H9 (cell line): ENCODE data around the gene ZNF407. TPM values are rescaled to one million over a fixed set of nuclear protein-coding genes. Genes with fewer than 3 reads are reported as not detected.

Experiments used
- DNase-seq: peaks from one replicate; pipeline ENCODE4 v3.0.0-alpha.2; 2017
- H2AFZ ChIP-seq: one replicate; pipeline ENCODE4 v1.6.1; 2013; ENCODE audit warnings: mild to moderate bottlenecking, low read length, control low read depth, moderate library complexity
- H2AK5ac ChIP-seq: 2 replicates; pipeline ENCODE4 v1.6.1; 2013; ENCODE audit warnings: low read length, control low read depth, mixed read lengths; ENCODE audit not compliant: insufficient read length
- H2BK120ac ChIP-seq: one replicate; pipeline ENCODE4 v1.6.1; 2013; ENCODE audit warnings: low read depth, mild to moderate bottlenecking, low read length, control low read depth, inconsistent platforms; ENCODE audit not compliant: poor library complexity, severe bottlenecking
- H2BK12ac ChIP-seq: 2 replicates; pipeline ENCODE4 v1.6.1; 2013; ENCODE audit warnings: low read length, control low read depth, mixed read lengths, low read depth; ENCODE audit not compliant: insufficient read length
- H2BK15ac ChIP-seq: 2 replicates; pipeline ENCODE4 v1.6.1; 2013; ENCODE audit warnings: low read depth, low read length, control low read depth
- H2BK20ac ChIP-seq: one replicate; pipeline ENCODE4 v1.6.1; 2013; ENCODE audit warnings: low read depth, mild to moderate bottlenecking, low read length, control low read depth, inconsistent platforms; ENCODE audit not compliant: poor library complexity, severe bottlenecking
- H2BK5ac ChIP-seq: 2 replicates; pipeline ENCODE4 v1.6.1; 2013; ENCODE audit warnings: low read length, control low read depth, mixed read lengths; ENCODE audit not compliant: insufficient read length
- H3K14ac ChIP-seq: 2 replicates; pipeline ENCODE4 v1.6.1; 2013; ENCODE audit warnings: low read length, control low read depth; ENCODE audit not compliant: insufficient read depth
- H3K18ac ChIP-seq: 2 replicates; pipeline ENCODE4 v1.6.1; 2013; ENCODE audit warnings: low read depth, mild to moderate bottlenecking, mixed read lengths, low read length, control low read depth; ENCODE audit not compliant: insufficient read length
- H3K23ac ChIP-seq: 2 replicates; pipeline ENCODE4 v1.6.1; 2013; ENCODE audit warnings: low read length, control low read depth, mixed read lengths, low read depth; ENCODE audit not compliant: insufficient read length
- H3K23me2 ChIP-seq: 2 replicates; pipeline ENCODE4 v1.6.1; 2013; ENCODE audit warnings: low read depth, mild to moderate bottlenecking, mixed read lengths, low read length, control low read depth; ENCODE audit not compliant: insufficient read length, poor library complexity, severe bottlenecking
- H3K27ac ChIP-seq: 2 replicates; pipeline ENCODE4 v1.5.1; 2013; ENCODE audit warnings: low read length, control low read depth, mixed read lengths, low read depth; ENCODE audit not compliant: insufficient read length
- H3K27me3 ChIP-seq: 2 replicates; pipeline ENCODE4 v1.6.1; 2013; ENCODE audit warnings: low read length, control low read depth, inconsistent platforms; ENCODE audit not compliant: insufficient read depth
- H3K4ac ChIP-seq: 2 replicates; pipeline ENCODE4 v1.6.1; 2013; ENCODE audit warnings: low read depth, mild to moderate bottlenecking, control low read depth, inconsistent platforms, low read length, moderate library complexity
- H3K4me1 ChIP-seq: 2 replicates; pipeline ENCODE4 v1.6.1; 2013; ENCODE audit warnings: low read length, control low read depth, inconsistent platforms; ENCODE audit not compliant: insufficient read depth
- H3K4me2 ChIP-seq: 2 replicates; pipeline ENCODE4 v1.6.1; 2013; ENCODE audit warnings: low read length, control low read depth, mixed read lengths; ENCODE audit not compliant: insufficient read length, insufficient read depth
- H3K56ac ChIP-seq: 2 replicates; pipeline ENCODE4 v1.6.1; 2013; ENCODE audit warnings: low read depth, mild to moderate bottlenecking, mixed read lengths, low read length, control low read depth; ENCODE audit not compliant: insufficient read length
- H3K79me1 ChIP-seq: 2 replicates; pipeline ENCODE4 v1.6.1; 2013; ENCODE audit warnings: low read depth, mild to moderate bottlenecking, moderate library complexity, low read length, control low read depth, inconsistent platforms; ENCODE audit not compliant: insufficient read depth, poor library complexity, severe bottlenecking
- H3K79me2 ChIP-seq: 2 replicates; pipeline ENCODE4 v1.6.1; 2013; ENCODE audit warnings: low read length, control low read depth, inconsistent platforms; ENCODE audit not compliant: insufficient read depth
- H3K9ac ChIP-seq: 2 replicates; pipeline ENCODE4 v1.6.1; 2013; ENCODE audit warnings: low read length, control low read depth, mixed read lengths; ENCODE audit not compliant: insufficient read length; ENCODE audit errors: extremely low read depth
- H3K9me3 ChIP-seq: one replicate; pipeline ENCODE4 v1.6.1; 2013; ENCODE audit warnings: low read depth, low read length, inconsistent platforms; ENCODE audit not compliant: control insufficient read depth
- H3T11ph ChIP-seq: one replicate; pipeline ENCODE4 v1.6.1; 2013; ENCODE audit warnings: mild to moderate bottlenecking, low read length, control low read depth, inconsistent platforms
- H4K20me1 ChIP-seq: one replicate; pipeline ENCODE4 v1.6.1; 2013; ENCODE audit not compliant: control insufficient read depth, insufficient read length, insufficient read depth
- H4K5ac ChIP-seq: 2 replicates; pipeline ENCODE4 v1.6.1; 2013; ENCODE audit warnings: low read depth, mild to moderate bottlenecking, mixed read lengths, low read length, control low read depth; ENCODE audit not compliant: insufficient read length
- H4K8ac ChIP-seq: replicated peaks from 2 replicates; pipeline ENCODE4 v1.6.1; 2013; ENCODE audit warnings: low read length, control low read depth, mixed read lengths, low read depth; ENCODE audit not compliant: insufficient read length
- H4K91ac ChIP-seq: 2 replicates; pipeline ENCODE4 v1.6.1; 2013; ENCODE audit warnings: low read depth, mild to moderate bottlenecking, moderate library complexity, mixed read lengths, low read length, control low read depth; ENCODE audit not compliant: insufficient read length
- H3K27ac Mint-ChIP-seq, 3 experiments: 2 replicates in 2 of 3; 3 replicates in 1 of 3; pipeline ENCODE4 v1.8.0; 2020 to 2021; ENCODE audit warnings: mixed read lengths in 3 of 3, mild to moderate bottlenecking in 1 of 3, moderate library complexity in 1 of 3
- H3K27me3 Mint-ChIP-seq: 2 replicates; pipeline ENCODE4 v1.8.0; 2021; ENCODE audit warnings: low read depth, mild to moderate bottlenecking, moderate library complexity, mixed read lengths
- H3K36me3 Mint-ChIP-seq, 3 experiments: 2 replicates in 2 of 3; 3 replicates in 1 of 3; pipeline ENCODE4 v1.8.0; 2020 to 2021; ENCODE audit warnings: low read depth in 3 of 3, mixed read lengths in 3 of 3; ENCODE audit not compliant: insufficient read depth in 1 of 3
- H3K4me1 Mint-ChIP-seq, 2 experiments: 2 replicates each; pipeline ENCODE4 v1.8.0; 2020; ENCODE audit warnings: mixed read lengths in 2 of 2
- H3K4me3 Mint-ChIP-seq, 2 experiments: 2 replicates in 1 of 2; 3 replicates in 1 of 2; pipeline ENCODE4 v1.8.0; 2020 to 2021; ENCODE audit warnings: mild to moderate bottlenecking in 2 of 2, mixed read lengths in 2 of 2, moderate library complexity in 1 of 2
- H3K9me3 Mint-ChIP-seq, 2 experiments: 2 replicates in 1 of 2; 3 replicates in 1 of 2; pipeline ENCODE4 v1.8.0; 2020; ENCODE audit warnings: mild to moderate bottlenecking in 2 of 2, mixed read lengths in 2 of 2, moderate library complexity in 1 of 2
- CTCF ChIP-seq: fragments of 200-600 bp; sonication (generic); conservative IDR thresholded peaks from 3 replicates; pipeline ENCODE4 v1.8.0; 2021; ENCODE audit warnings: antibody characterized with exemption, mild to moderate bottlenecking
- WGBS: extraction: QIAGEN DNeasy Blood & Tissue Kit; methylation state at CpG from one replicate; pipeline ENCODE4 v1.1.7; 2013; ENCODE audit warnings: missing lambda C conversion rate, low lambda C conversion rate, mixed read lengths; ENCODE audit not compliant: insufficient read length; ENCODE audit errors: extremely low coverage; 5-methylcytosine and 5-hydroxymethylcytosine counted together
- total RNA-seq: library from RNA; stranded (reverse); gene quantifications from 2 replicates; pipeline ENCODE4 v1.2.1, GENCODE V29; 2021

The ZNF407 gene
- total RNA-seq, 1 experiment from 2014 or later, result 8.7 TPM

GRCh38 chr18:74587441-74587840 lies 10.2 kb upstream of the ZNF407 start:
- Histone ChIP-seq H3K23ac (no peak overlapping the region), H4K20me1 (no peaks in the 10 kb centered on the region), H3K9me3 (no peaks in the 10 kb centered on the region), H3K4me2 (no peak overlapping the region), H3K14ac (no peak overlapping the region), H3K18ac (no peak overlapping the region), H2BK120ac (no peak overlapping the region), H2AFZ (no peak overlapping the region), H3K79me1 (no peaks in the 10 kb centered on the region), H3K27ac (no peak overlapping the region), H3K9ac (no peak overlapping the region), H3K4ac (no peak overlapping the region), H3T11ph (no peak overlapping the region), H3K56ac (no peak overlapping the region), H2BK12ac (no peak overlapping the region), H2BK15ac (no peak overlapping the region), H2BK5ac (no peak overlapping the region), H4K5ac (no peak overlapping the region), H3K27me3 (no peaks in the 10 kb centered on the region), H3K4me1 (no peaks in the 10 kb centered on the region), H2AK5ac (no peak overlapping the region), H2BK20ac (no peak overlapping the region), H3K23me2 (no peaks in the 10 kb centered on the region), H4K8ac (no peak overlapping the region), H3K79me2 (no peaks in the 10 kb centered on the region), H4K91ac (no peak overlapping the region)
- no peak overlapping the region for H3K4me3 Mint-ChIP-seq
- peaks cover 33% of the 10 kb centered on the region for H3K27me3 Mint-ChIP-seq
- no peak for TF ChIP-seq CTCF
- no peaks in the 10 kb centered on the region for H3K9me3 Mint-ChIP-seq
- DNase-seq, result no peak
- no CpG with 5 or more reads among the region's 8 CpGs for WGBS
- no peak overlapping the region; a peak in 1 of 7 replicates for H3K27ac Mint-ChIP-seq
- H3K4me1 Mint-ChIP-seq, result no peaks in the 10 kb centered on the region
- no peaks in the 10 kb centered on the region for H3K36me3 Mint-ChIP-seq
